ENCODE measurements around the gene CFAP299. TPM values are rescaled to one million over a fixed set of nuclear protein-coding genes. Genes with fewer than 3 reads are reported as not detected.
A peak's percentile ranks its signal among the peaks of the same experiment; 100 is the strongest.

CFAP299 gene
- total and polyA plus RNA-seq, 2 of the 13 experiments (the other 11 are each of a cell fraction or from before 2014, with no cell fraction given): not detected

DNA sequence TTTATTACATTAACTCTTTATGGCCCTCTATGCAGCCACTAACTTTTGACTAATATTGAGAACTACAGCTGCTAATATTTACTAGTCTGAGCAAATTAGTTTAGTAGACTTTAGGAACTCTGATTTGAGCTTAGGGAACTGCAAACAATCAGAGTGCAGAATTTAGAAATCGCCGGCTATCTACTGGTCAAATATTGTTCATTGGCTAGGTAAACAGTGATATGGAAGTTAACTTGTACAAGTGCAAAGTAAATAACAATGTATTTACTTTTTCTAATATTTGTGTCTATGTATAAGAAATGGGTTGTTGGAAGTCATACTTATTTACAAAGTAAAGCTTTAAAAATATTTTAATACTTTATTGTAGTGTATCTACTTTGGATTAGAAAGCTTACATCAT lies 279.6 kb downstream of the CFAP299 start (continued):
- TF ChIP-seq RERE (CRISPR knock-in tag; IDR thresholded peaks at IDR 0.05; ENCODE audit: low read depth): peak; percentile 97
- no peak for TF ChIP-seq ZNF883 (CRISPR knock-in tag; IDR thresholded peaks at IDR 0.05; ENCODE audit: not compliant biosample characterization)
- TF ChIP-seq ZNF781 (CRISPR knock-in tag; IDR thresholded peaks at IDR 0.05; ENCODE audit: borderline replicate concordance, not compliant biosample characterization): no peak
- no peak for TF ChIP-seq HNRNPH1 (optimal IDR thresholded peaks at IDR 0.05; ENCODE audit: low read depth, low read length)
- TF ChIP-seq STAT6 (CRISPR knock-in tag; IDR thresholded peaks at IDR 0.05; ENCODE audit: borderline replicate concordance): no peak
- TF ChIP-seq NFATC3 (CRISPR knock-in tag; IDR thresholded peaks at IDR 0.05): no peak
- TF ChIP-seq ARNT2 (CRISPR knock-in tag; IDR thresholded peaks at IDR 0.05; ENCODE audit: low read depth): no peak
- TF ChIP-seq ATF5 (CRISPR knock-in tag; IDR thresholded peaks at IDR 0.05; ENCODE audit: low read depth): no peak
- TF ChIP-seq, protein P1, sequence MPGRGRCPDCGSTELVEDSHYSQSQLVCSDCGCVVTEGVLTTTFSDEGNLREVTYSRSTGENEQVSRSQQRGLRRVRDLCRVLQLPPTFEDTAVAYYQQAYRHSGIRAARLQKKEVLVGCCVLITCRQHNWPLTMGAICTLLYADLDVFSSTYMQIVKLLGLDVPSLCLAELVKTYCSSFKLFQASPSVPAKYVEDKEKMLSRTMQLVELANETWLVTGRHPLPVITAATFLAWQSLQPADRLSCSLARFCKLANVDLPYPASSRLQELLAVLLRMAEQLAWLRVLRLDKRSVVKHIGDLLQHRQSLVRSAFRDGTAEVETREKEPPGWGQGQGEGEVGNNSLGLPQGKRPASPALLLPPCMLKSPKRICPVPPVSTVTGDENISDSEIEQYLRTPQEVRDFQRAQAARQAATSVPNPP (CRISPR knock-in tag; IDR thresholded peaks at IDR 0.05): no peak
- TF ChIP-seq NFYB (CRISPR knock-in tag; IDR thresholded peaks at IDR 0.05): no peak
- TF ChIP-seq, protein P2, sequence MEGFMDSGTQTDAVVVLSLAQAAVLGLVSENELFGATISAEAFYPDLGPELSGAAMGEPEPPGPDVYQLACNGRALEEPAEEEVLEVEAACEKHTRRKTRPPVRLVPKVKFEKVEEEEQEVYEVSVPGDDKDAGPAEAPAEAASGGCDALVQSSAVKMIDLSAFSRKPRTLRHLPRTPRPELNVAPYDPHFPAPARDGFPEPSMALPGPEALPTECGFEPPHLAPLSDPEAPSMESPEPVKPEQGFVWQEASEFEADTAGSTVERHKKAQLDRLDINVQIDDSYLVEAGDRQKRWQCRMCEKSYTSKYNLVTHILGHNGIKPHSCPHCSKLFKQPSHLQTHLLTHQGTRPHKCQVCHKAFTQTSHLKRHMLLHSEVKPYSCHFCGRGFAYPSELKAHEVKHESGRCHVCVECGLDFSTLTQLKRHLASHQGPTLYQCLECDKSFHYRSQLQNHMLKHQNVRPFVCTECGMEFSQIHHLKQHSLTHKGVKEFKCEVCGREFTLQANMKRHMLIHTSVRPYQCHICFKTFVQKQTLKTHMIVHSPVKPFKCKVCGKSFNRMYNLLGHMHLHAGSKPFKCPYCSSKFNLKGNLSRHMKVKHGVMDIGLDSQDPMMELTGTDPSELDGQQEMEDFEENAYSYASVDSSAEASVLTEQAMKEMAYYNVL (CRISPR knock-in tag; IDR thresholded peaks at IDR 0.05; ENCODE audit: borderline replicate concordance): no peak
- TF ChIP-seq, protein P3, sequence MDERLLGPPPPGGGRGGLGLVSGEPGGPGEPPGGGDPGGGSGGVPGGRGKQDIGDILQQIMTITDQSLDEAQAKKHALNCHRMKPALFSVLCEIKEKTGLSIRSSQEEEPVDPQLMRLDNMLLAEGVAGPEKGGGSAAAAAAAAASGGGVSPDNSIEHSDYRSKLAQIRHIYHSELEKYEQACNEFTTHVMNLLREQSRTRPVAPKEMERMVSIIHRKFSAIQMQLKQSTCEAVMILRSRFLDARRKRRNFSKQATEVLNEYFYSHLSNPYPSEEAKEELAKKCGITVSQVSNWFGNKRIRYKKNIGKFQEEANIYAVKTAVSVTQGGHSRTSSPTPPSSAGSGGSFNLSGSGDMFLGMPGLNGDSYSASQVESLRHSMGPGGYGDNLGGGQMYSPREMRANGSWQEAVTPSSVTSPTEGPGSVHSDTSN (CRISPR knock-in tag; IDR thresholded peaks at IDR 0.05): no peak

Data from HepG2 (cell line).